Activated naive CD8-positive, alpha-beta T cell treated with anti-CD3 and anti-CD28 coated beads, Interleukin-2, amount 10 ng/mL, durations not matched to agents 7 days and 5 days (primary cell): ENCODE results near the gene HMBS. TPM values are rescaled to one million over a fixed set of nuclear protein-coding genes. Genes with fewer than 3 reads are reported as not detected.

Experiments used
- ATAC-seq: fragments of 150-1000 bp; cut with Tn5 transposase; one replicate; pipeline ENCODE4 v1.10.0; 2021; ENCODE audit warnings: low read depth, moderate library complexity
- POLR2A ChIA-PET: fragments of 350-600 bp; sonication (Branson Sonifier 250); formaldehyde crosslinking; loops from one replicate; lab custom pipeline; 2021; ENCODE audit warnings: antibody characterized with exemption; lab: Charles Lee
- DNase-seq: peaks from one replicate; pipeline ENCODE4 v3.0.0; 2021
- H3K27ac Mint-ChIP-seq: one replicate; pipeline ENCODE4 v1.8.0; 2022; ENCODE audit warnings: mild to moderate bottlenecking, mixed read lengths
- H3K27me3 Mint-ChIP-seq: one replicate; pipeline ENCODE4 v1.8.0; 2022; ENCODE audit warnings: mild to moderate bottlenecking, moderate library complexity, mixed read lengths
- H3K36me3 Mint-ChIP-seq: one replicate; pipeline ENCODE4 v1.8.0; 2021; ENCODE audit warnings: mild to moderate bottlenecking, mixed read lengths
- H3K4me1 Mint-ChIP-seq: one replicate; pipeline ENCODE4 v1.8.0; 2021; ENCODE audit warnings: mixed read lengths
- H3K4me3 Mint-ChIP-seq: one replicate; pipeline ENCODE4 v1.8.0; 2022; ENCODE audit warnings: mild to moderate bottlenecking, moderate library complexity, mixed read lengths
- H3K9me3 Mint-ChIP-seq: one replicate; pipeline ENCODE4 v1.8.0; 2021; ENCODE audit warnings: mixed read lengths
- total RNA-seq, 2 experiments: library from RNA; stranded (reverse); gene quantifications; one replicate each; pipeline ENCODE4 v1.2.3, GENCODE V29; 2021

HMBS gene
- total RNA-seq, 2 experiments from 2014 or later, result 18.0 to 18.8 TPM

DNA sequence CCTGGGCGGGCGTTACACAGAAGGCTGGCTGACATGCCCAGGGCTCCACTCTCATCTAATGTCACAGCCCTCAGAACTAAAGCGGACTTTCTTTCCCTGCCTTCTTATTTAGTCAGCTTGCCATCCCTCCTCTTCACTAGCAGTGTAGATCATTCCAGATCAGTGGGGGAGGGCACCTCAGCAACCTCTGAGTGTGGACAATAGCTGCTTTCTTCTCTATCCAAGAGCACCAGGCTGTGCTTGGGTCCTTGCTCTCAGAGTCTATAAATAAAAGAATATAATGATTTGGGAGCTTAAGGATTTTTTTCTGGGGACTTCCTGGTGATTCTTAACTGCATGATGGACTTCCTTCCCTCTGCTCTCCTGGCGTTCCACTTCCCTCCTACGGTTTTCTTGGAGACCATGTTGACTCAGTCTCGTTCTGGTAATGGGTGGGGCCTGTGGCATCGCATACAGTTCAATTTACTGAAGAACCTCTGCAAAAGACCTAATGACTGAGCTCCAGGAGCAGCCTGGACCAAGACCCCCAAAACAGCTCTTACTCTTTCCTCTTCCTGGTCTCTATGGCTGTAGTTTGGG, 2.9 kb upstream of the HMBS start:
- H3K27ac Mint-ChIP-seq, result no peak overlapping the region

DNA sequence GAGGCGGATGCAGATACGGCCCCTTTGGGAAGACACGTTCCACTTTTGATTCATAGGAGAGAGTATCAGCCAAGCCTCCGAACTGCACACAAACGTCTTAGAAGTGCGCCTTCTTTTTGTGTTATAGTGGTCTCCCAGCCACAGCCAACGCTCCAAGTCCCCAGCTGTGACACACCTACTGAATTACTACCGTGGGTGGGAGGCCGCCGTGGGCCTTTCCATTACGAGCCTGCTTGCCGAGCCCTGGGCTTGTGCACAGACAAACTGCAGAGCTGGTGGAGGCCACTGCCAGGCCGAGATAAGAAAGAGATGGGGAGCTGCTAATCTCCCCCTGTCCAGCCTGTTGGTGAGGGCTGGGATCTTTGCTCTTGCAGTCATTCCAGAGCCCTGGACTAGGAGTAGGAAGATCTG, 761 bp downstream of the HMBS start:
- peak overlapping the region; percentile 93 for H3K4me3 Mint-ChIP-seq
- H3K4me1 Mint-ChIP-seq, result peaks cover 27% of the 10 kb centered on the region
- no peak for ATAC-seq
- H3K36me3 Mint-ChIP-seq, result peaks cover 5% of the 10 kb centered on the region
- no peaks in the 10 kb centered on the region for H3K9me3 Mint-ChIP-seq
- no peaks in the 10 kb centered on the region for H3K27me3 Mint-ChIP-seq
- DNase-seq, result no peak
- peak overlapping the region; percentile 90 for H3K27ac Mint-ChIP-seq
- POLR2A ChIA-PET, result interaction anchor here (0.6 to 4.2 kb wide), 16 partner anchors 10 to 848 kb away, joined by 3 to 83 read pairs (median 4); partner anchors contain the start of genes C2CD2L, DDX6, DPAGT1 and HYOU1

More for the DNA sequence above, 2.9 kb upstream of the HMBS start:
- Mint-ChIP-seq H3K4me1 (peaks cover 11% of the 10 kb centered on the region), H3K36me3 (peaks cover 3% of the 10 kb centered on the region), H3K9me3 (no peaks in the 10 kb centered on the region), H3K27me3 (no peaks in the 10 kb centered on the region), H3K4me3 (no peak overlapping the region)
- DNase-seq (no peak), ATAC-seq (no peak)
- POLR2A ChIA-PET, result interaction anchor here (1.7 to 1.9 kb wide), 2 partner anchors 13 to 14 kb away, joined by 6 to 7 read pairs; partner anchors contain the start of gene VPS11

DNA sequence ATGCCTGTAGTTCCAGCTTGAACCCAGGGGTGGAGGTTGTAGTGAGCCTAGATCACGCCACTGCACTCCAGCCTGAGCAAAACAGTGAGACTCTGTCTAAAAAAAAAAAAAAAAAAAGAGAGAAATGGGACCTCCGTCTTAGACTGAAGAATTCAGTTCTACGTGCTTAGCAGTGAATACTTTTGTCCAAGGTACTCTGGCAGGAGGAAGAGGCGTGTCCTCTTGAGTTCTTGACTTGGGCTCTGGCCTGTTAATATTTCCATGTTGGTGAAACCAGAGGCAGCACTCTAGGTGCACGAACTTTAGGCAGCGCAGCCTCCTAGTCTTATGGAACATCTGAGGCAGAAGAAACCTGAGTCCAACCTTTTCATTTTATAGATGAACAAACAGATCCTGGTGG, 2.4 kb downstream of the HMBS start:
- H3K4me1 Mint-ChIP-seq, result peaks cover 34% of the 10 kb centered on the region

DNA sequence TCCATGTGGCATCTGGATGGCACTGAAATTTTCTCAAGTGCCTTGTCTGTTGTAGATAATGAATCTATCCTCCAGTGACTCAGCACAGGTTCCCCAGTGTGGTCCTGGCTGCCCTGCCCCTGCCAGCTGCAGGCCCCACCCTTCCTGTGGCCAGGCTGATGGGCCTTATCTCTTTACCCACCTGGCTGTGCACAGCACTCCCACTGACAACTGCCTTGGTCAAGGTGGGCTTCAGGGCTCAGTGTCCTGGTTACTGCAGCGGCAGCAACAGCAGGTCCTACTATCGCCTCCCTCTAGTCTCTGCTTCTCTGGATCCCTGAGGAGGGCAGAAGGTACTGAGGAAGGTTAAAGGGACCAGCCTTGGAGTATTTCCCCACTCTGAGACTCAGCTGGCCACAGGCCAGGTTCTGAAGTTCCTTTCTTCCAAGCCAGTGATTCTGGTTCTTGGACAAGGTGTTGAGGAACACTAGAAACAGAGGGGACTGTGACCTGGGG, 3.1 kb downstream of the HMBS start:
- Mint-ChIP-seq H3K36me3 (peaks cover 11% of the 10 kb centered on the region), H3K4me1 (peaks cover 41% of the 10 kb centered on the region), H3K27ac (peak overlapping the region; percentile 32), H3K27me3 (no peaks in the 10 kb centered on the region), H3K4me3 (peak overlapping the region; percentile 8), H3K9me3 (no peaks in the 10 kb centered on the region)
- DNase-seq (no peak), ATAC-seq (no peak)
- POLR2A ChIA-PET, result interaction anchor here (4.2 kb wide), 1 partner anchor 7 kb away, joined by 83 read pairs; a partner anchor contains a TSS

More for the DNA sequence above, 2.4 kb downstream of the HMBS start:
- no peaks in the 10 kb centered on the region for H3K9me3 Mint-ChIP-seq
- H3K36me3 Mint-ChIP-seq, result peaks cover 4% of the 10 kb centered on the region
- no peak for DNase-seq
- no peak overlapping the region for H3K4me3 Mint-ChIP-seq
- no peaks in the 10 kb centered on the region for H3K27me3 Mint-ChIP-seq
- POLR2A ChIA-PET, result interaction anchor here (0.6 to 4.2 kb wide), 5 partner anchors 8 to 82 kb away, joined by 6 to 83 read pairs (median 17); partner anchors contain the start of genes C2CD2L and VPS11
- no peak for ATAC-seq
- H3K27ac Mint-ChIP-seq, result no peak overlapping the region

DNA sequence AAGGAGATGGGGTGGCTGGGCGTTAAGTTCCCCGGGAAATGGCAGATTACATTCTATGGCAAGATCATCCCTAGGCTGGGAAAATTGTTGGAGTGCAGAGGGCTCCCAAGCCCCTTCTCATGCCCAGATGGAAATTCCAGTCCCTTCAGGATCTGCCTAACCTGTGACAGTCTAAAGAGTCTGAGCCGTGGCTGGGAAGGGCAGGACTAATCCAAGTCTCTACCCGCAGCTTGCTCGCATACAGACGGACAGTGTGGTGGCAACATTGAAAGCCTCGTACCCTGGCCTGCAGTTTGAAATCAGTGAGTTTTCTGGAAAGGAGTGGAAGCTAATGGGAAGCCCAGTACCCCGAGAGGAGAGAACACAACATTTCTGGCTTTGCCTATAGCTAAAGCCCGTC, 3.7 kb downstream of the HMBS start:
- no peak overlapping the region for H3K4me3 Mint-ChIP-seq
- H3K36me3 Mint-ChIP-seq, result peaks cover 14% of the 10 kb centered on the region
- POLR2A ChIA-PET, result interaction anchor here (0.6 kb wide), 1 partner anchor 195 kb away, joined by 6 read pairs; no protein-coding TSS in a partner anchor
- H3K4me1 Mint-ChIP-seq, result peaks cover 46% of the 10 kb centered on the region
- no peaks in the 10 kb centered on the region for H3K9me3 Mint-ChIP-seq
- no peak for DNase-seq
- no peak for ATAC-seq
- H3K27ac Mint-ChIP-seq, result peak overlapping the region; percentile 32
- no peaks in the 10 kb centered on the region for H3K27me3 Mint-ChIP-seq

DNA sequence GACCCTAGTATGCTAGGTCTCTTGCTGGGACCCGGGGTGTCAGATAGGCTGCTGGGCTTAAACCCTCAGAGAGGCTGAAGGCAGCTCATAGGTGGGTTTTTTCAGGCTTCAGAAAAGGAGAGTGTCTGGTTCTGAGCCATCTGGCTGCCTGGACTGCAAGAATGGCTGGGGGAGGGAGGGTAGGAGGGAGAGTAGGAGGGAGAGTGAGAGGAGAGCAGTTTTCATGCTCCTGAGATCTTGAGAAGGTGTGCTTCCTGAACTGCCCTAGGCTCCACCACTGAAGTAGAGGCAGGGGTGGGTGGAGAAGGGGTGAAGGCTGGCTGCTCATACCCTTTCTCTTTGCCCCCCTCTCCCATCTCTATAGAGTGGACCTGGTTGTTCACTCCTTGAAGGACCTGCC, 4.6 kb downstream of the HMBS start:
- Mint-ChIP-seq H3K27ac (no peak overlapping the region), H3K4me3 (no peak overlapping the region), H3K36me3 (peaks cover 20% of the 10 kb centered on the region), H3K9me3 (no peaks in the 10 kb centered on the region), H3K27me3 (no peaks in the 10 kb centered on the region), H3K4me1 (peaks cover 46% of the 10 kb centered on the region)
- DNase-seq, result no peak
- POLR2A ChIA-PET, result interaction anchor here (1.4 kb wide), 1 partner anchor 17 kb away, joined by 3 read pairs; the partner anchor contains the start of gene C2CD2L
- ATAC-seq, result no peak

DNA sequence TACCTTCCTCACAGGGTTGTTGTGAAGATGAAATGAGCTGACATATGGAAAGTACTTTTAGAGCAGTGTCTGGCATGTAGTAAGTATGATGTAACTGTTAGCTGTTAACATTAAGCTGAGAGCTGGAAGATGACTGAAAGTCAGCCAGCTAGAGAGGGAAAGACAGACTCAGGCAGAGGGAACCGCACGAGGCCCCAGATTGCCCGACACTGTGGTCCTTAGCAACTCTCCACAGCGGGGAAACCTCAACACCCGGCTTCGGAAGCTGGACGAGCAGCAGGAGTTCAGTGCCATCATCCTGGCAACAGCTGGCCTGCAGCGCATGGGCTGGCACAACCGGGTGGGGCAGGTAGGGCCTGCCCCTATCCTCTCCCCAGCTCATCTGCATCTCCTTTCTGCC, 6.5 kb downstream of the HMBS start:
- Mint-ChIP-seq H3K9me3 (no peaks in the 10 kb centered on the region), H3K27ac (no peak overlapping the region), H3K4me3 (no peak overlapping the region), H3K27me3 (no peaks in the 10 kb centered on the region), H3K4me1 (peaks cover 42% of the 10 kb centered on the region), H3K36me3 (peaks cover 23% of the 10 kb centered on the region)
- POLR2A ChIA-PET, result interaction anchor here (0.7 to 5.9 kb wide), 6 partner anchors 11 to 200 kb away, joined by 3 to 108 read pairs (median 7); partner anchors contain the start of genes C2CD2L, CBL, DPAGT1 and VPS11
- DNase-seq (no peak), ATAC-seq (no peak)

DNA sequence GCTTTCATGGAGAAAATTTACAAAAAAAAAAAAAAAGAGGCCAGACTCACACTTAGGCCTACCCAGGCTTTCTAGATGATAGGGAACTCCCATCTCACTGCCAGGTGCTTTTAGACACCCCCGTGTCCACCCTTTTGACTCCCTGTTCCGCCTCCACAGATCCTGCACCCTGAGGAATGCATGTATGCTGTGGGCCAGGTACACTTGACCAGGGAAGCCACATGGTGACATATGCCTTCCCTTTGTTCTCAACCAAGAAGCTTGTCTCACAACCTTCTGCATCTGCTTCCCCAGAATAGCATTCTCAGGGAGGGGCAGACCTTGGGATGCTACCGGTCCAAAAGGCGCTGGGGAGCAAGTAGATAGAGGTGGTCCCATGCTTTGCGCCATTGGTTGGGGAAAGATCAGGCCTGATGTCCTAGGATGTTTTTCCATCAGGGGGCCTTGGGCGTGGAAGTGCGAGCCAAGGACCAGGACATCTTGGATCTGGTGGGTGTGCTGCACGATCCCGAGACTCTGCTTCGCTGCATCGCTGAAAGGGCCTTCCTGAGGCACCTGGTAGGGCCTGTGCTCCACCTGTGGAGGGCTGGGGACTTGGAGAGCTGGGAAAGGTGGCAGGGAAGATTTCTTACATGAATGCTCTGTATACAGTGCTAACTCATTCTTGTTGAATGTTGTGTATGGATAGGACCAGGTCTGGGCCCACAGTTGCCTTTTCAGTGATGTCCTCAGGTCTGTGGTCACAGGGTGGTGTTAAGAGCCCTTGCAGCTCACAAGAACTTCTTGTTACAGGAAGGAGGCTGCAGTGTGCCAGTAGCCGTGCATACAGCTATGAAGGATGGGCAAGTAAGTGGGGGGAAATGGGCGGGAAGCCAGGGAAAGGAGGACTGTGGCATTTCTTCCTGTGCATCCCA, 7.5 kb downstream of the HMBS start:
- peaks cover 46% of the 10 kb centered on the region for H3K4me1 Mint-ChIP-seq
- ATAC-seq, result no peak
- peak overlapping the region; percentile 91 for H3K4me3 Mint-ChIP-seq
- POLR2A ChIA-PET, result interaction anchor here (0.7 to 5.9 kb wide), 10 partner anchors 7 to 199 kb away, joined by 3 to 108 read pairs (median 5); partner anchors contain the start of genes C2CD2L, CBL, DPAGT1 and HMBS
- peaks cover 26% of the 10 kb centered on the region for H3K36me3 Mint-ChIP-seq
- no peaks in the 10 kb centered on the region for H3K27me3 Mint-ChIP-seq
- no peaks in the 10 kb centered on the region for H3K9me3 Mint-ChIP-seq
- no peak for DNase-seq
- peak overlapping the region; percentile 86 for H3K27ac Mint-ChIP-seq

DNA sequence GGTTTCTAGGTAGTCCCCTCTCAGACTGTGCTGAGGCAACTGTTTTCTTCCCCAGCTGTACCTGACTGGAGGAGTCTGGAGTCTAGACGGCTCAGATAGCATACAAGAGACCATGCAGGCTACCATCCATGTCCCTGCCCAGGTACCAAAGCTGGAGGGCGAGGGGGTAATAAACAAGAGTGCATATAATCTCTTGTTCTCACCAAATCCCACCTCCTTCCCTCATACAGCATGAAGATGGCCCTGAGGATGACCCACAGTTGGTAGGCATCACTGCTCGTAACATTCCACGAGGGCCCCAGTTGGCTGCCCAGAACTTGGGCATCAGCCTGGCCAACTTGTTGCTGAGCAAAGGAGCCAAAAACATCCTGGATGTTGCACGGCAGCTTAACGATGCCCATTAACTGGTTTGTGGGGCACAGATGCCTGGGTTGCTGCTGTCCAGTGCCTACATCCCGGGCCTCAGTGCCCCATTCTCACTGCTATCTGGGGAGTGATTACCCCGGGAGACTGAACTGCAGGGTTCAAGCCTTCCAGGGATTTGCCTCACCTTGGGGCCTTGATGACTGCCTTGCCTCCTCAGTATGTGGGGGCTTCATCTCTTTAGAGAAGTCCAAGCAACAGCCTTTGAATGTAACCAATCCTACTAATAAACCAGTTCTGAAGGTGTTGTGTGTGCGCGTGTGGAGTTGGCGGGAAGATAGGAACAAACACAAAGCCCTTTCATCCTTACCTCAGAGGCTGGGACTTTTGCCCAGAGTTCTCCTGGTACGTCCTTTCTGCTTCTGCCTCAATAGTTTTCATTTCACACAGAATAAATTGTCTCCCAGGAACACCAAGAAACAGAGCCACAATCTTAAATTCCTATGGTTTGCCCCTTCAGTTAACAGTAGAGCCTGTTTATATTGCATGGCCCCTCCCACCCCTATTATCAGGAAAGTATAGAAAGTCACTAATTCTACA, 8.5 kb downstream of the HMBS start:
- H3K36me3 Mint-ChIP-seq, result peaks cover 33% of the 10 kb centered on the region
- no peaks in the 10 kb centered on the region for H3K27me3 Mint-ChIP-seq
- no peaks in the 10 kb centered on the region for H3K9me3 Mint-ChIP-seq
- POLR2A ChIA-PET, result interaction anchor here (0.6 to 5.9 kb wide), 10 partner anchors 8 to 154 kb away, joined by 3 to 108 read pairs (median 16); partner anchors contain the start of genes C2CD2L, DPAGT1, HMBS and HYOU1
- no peak for DNase-seq
- no peak for ATAC-seq
- H3K4me3 Mint-ChIP-seq, result peak overlapping the region; percentile 91
- H3K4me1 Mint-ChIP-seq, result peaks cover 40% of the 10 kb centered on the region
- peak overlapping the region; percentile 86 for H3K27ac Mint-ChIP-seq

DNA sequence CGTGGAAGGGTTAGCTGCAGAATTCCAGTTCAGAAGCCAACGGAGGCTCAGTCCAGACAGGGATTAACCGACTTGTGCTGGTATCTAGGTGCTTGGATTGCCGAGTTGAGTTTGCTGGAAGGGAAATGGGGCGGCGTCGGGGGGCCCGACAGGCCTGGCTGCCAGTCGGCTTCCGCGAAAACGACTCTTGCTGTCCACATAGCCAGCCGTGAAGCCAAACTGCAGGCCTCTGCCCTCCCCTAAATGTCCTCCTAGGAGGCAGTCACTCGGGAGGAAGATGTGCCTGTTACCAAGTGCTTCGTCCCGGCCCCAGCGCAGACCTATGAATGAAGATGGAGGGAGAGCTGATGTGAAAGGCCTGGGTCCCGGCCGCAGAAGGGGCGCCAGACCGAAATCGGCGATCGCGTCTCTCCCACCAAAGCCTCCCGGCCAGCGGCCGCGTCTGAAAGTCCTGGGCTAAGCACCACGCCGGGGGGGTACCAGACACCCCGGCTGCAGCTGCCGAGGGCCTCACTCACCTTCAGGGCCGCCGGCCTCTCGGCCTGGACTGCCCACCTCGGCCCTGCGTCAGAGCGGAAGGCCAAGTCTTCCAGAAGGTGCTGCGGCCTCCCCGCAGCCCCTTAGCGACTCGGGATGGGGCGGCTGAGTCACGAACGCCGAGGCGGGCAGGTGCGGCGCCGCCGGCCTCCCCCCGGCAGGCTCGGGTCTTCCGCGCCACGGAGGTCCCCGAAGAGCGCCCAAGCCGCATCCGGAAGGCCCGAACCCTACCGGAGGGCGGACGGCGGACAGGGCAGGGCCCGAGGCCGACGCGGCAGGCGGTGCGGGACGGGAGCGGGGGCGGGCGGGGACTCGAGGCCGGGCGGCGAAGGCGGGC, 9.5 kb downstream of the HMBS start:
- H3K9me3 Mint-ChIP-seq, result no peaks in the 10 kb centered on the region
- no peaks in the 10 kb centered on the region for H3K27me3 Mint-ChIP-seq
- peak overlapping the region; percentile 92 for H3K27ac Mint-ChIP-seq
- H3K36me3 Mint-ChIP-seq, result peaks cover 38% of the 10 kb centered on the region
- peaks cover 40% of the 10 kb centered on the region for H3K4me1 Mint-ChIP-seq
- ATAC-seq, result peak; percentile 6
- POLR2A ChIA-PET, result interaction anchor here (0.5 to 5.9 kb wide), 29 partner anchors 9 to 867 kb away, joined by 3 to 108 read pairs (median 6); partner anchors contain the start of genes C2CD2L, CBL, DDX6 and HINFP
- DNase-seq, result peak; percentile 68
- peak overlapping the region; percentile 91 for H3K4me3 Mint-ChIP-seq

DNA sequence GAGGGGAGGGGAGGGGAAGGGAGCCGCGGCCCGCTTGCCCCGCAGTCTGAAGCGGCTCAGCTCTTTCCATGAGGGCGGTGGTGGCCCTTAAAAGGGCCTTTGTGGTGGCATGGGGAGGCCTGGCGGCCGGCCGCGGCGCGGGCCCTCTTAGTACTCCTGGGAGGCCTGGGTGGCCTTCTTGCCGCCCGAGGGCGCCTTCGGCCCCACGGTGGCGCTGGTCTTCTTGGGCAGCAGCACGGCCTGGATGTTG, 10.1 kb downstream of the HMBS start:
- ATAC-seq (peak; percentile 20), DNase-seq (no peak)
- Mint-ChIP-seq H3K27ac (peak overlapping the region; percentile 92), H3K4me3 (peak overlapping the region; percentile 91), H3K9me3 (no peaks in the 10 kb centered on the region), H3K36me3 (peaks cover 38% of the 10 kb centered on the region), H3K4me1 (peaks cover 41% of the 10 kb centered on the region), H3K27me3 (no peaks in the 10 kb centered on the region)
- POLR2A ChIA-PET, result interaction anchor here (0.5 to 5.9 kb wide), 31 partner anchors 9 to 868 kb away, joined by 3 to 108 read pairs (median 5); partner anchors contain the start of genes C2CD2L, CBL, DDX6 and HINFP
